WTC11 (cell line): ENCODE data around the gene CALM3. TPM values are rescaled to one million over a fixed set of nuclear protein-coding genes. Genes with fewer than 3 reads are reported as not detected.

Experiments used
- ATAC-seq: fragments of 200-7000 bp; cut with Tn5 transposase; 2 replicates; pipeline ENCODE4 v1.10.0; 2021; ENCODE audit warnings: mild to moderate bottlenecking, moderate library complexity
- CTCF ChIA-PET: fragments of 300-600 bp; sonication (Branson Sonifier 250); formaldehyde crosslinking; loops from one replicate; lab custom pipeline; 2021; ENCODE audit warnings: antibody characterized with exemption; lab: Charles Lee
- POLR2A ChIA-PET: fragments of 350-600 bp; sonication (Branson Sonifier 250); formaldehyde crosslinking; loops from one replicate; lab custom pipeline; 2021; ENCODE audit warnings: antibody characterized with exemption; lab: Charles Lee
- DNase-seq: peaks from one replicate; pipeline ENCODE4 v3.0.0; 2021; ENCODE audit warnings: low spot score
- H3K27ac Mint-ChIP-seq: 2 replicates; pipeline ENCODE4 v1.8.0; 2021; ENCODE audit warnings: mixed read lengths
- H3K27me3 Mint-ChIP-seq: 2 replicates; pipeline ENCODE4 v1.8.0; 2021; ENCODE audit warnings: low read depth, mild to moderate bottlenecking, moderate library complexity, mixed read lengths
- H3K36me3 Mint-ChIP-seq: 2 replicates; pipeline ENCODE4 v1.8.0; 2021; ENCODE audit warnings: mixed read lengths
- H3K4me1 Mint-ChIP-seq: 2 replicates; pipeline ENCODE4 v1.8.0; 2022; ENCODE audit warnings: mixed read lengths
- H3K4me3 Mint-ChIP-seq: 2 replicates; pipeline ENCODE4 v1.8.0; 2021; ENCODE audit warnings: mild to moderate bottlenecking, moderate library complexity, mixed read lengths
- H3K9me3 Mint-ChIP-seq: 2 replicates; pipeline ENCODE4 v1.8.0; 2021; ENCODE audit warnings: mixed read lengths
- ATF2 ChIP-seq: sonication (generic); formaldehyde crosslinking; IDR thresholded peaks from 2 replicates; pipeline ENCODE4 v1.8.1; 2022; ENCODE audit warnings: low read depth, missing genetic modification reagents, borderline replicate concordance
- ATF6 ChIP-seq: sonication (generic); formaldehyde crosslinking; IDR thresholded peaks from 2 replicates; pipeline ENCODE4 v1.8.1; 2023; ENCODE audit warnings: mild to moderate bottlenecking, missing genetic modification reagents
- E2F5 ChIP-seq: sonication (generic); formaldehyde crosslinking; IDR thresholded peaks from 2 replicates; pipeline ENCODE4 v1.8.1; 2022; ENCODE audit warnings: mild to moderate bottlenecking, moderate library complexity, missing genetic modification reagents
- ELF4 ChIP-seq: sonication (generic); formaldehyde crosslinking; IDR thresholded peaks from 2 replicates; pipeline ENCODE4 v1.8.1; 2022; ENCODE audit warnings: low read depth, mild to moderate bottlenecking, moderate library complexity, missing genetic modification reagents
- EMX1 ChIP-seq: fragments of 250-450 bp; sonication (Bioruptor Pico); IDR thresholded peaks from 2 replicates; pipeline ENCODE4 v1.8.0; 2021; ENCODE audit warnings: mild to moderate bottlenecking
- FOXJ3 ChIP-seq: sonication (generic); formaldehyde crosslinking; IDR thresholded peaks from 2 replicates; pipeline ENCODE4 v1.9.0; 2021; ENCODE audit warnings: missing genetic modification reagents, mild to moderate bottlenecking, borderline replicate concordance
- FOXK1 ChIP-seq: sonication (generic); formaldehyde crosslinking; IDR thresholded peaks from 2 replicates; pipeline ENCODE4 v1.8.0; 2022; ENCODE audit warnings: mild to moderate bottlenecking, moderate library complexity, missing genetic modification reagents
- HMGXB4 ChIP-seq: sonication (generic); formaldehyde crosslinking; IDR thresholded peaks from 2 replicates; pipeline ENCODE4 v1.8.1; 2023; ENCODE audit warnings: mild to moderate bottlenecking, moderate library complexity, missing genetic modification reagents
- IRF1 ChIP-seq: sonication (generic); formaldehyde crosslinking; IDR thresholded peaks from 2 replicates; pipeline ENCODE4 v1.8.0; 2023; ENCODE audit warnings: missing genetic modification reagents
- MLX ChIP-seq: sonication (generic); formaldehyde crosslinking; IDR thresholded peaks from 2 replicates; pipeline ENCODE4 v1.8.1; 2023; ENCODE audit warnings: mild to moderate bottlenecking, missing genetic modification reagents, moderate library complexity
- MXD4 ChIP-seq: fragments of 250-450 bp; sonication (Bioruptor Pico); IDR thresholded peaks from 2 replicates; pipeline ENCODE4 v1.8.0; 2021; ENCODE audit warnings: mild to moderate bottlenecking, moderate library complexity, borderline replicate concordance
- SMAD4 ChIP-seq: sonication (generic); formaldehyde crosslinking; IDR thresholded peaks from 2 replicates; pipeline ENCODE4 v1.8.0; 2022; ENCODE audit warnings: mild to moderate bottlenecking, missing genetic modification reagents
- SP1 ChIP-seq: sonication (generic); formaldehyde crosslinking; conservative IDR thresholded peaks from 2 replicates; pipeline ENCODE4 v1.8.1; 2022; ENCODE audit warnings: missing genetic modification reagents
- STAT6 ChIP-seq: sonication (generic); formaldehyde crosslinking; conservative IDR thresholded peaks from 2 replicates; pipeline ENCODE4 v1.8.1; 2023; ENCODE audit warnings: mild to moderate bottlenecking, low read depth, missing genetic modification reagents, moderate library complexity
- TEAD1 ChIP-seq: sonication (generic); formaldehyde crosslinking; IDR thresholded peaks from 2 replicates; pipeline ENCODE4 v1.8.0; 2022; ENCODE audit warnings: mild to moderate bottlenecking, missing genetic modification reagents
- TP53 ChIP-seq: sonication (generic); formaldehyde crosslinking; IDR thresholded peaks from 2 replicates; pipeline ENCODE4 v1.8.1; 2023; ENCODE audit warnings: mild to moderate bottlenecking, missing genetic modification reagents
- USF1 ChIP-seq: sonication (generic); formaldehyde crosslinking; IDR thresholded peaks from 2 replicates; pipeline ENCODE4 v1.8.0; 2022; ENCODE audit warnings: mild to moderate bottlenecking, missing genetic modification reagents
- ZNF281 ChIP-seq: sonication (generic); formaldehyde crosslinking; IDR thresholded peaks from 2 replicates; pipeline ENCODE4 v1.8.0; 2023; ENCODE audit warnings: mild to moderate bottlenecking, missing genetic modification reagents
- ZNF317 ChIP-seq: sonication (generic); formaldehyde crosslinking; IDR thresholded peaks from 2 replicates; pipeline ENCODE4 v1.8.1; 2023; ENCODE audit warnings: low read depth, mild to moderate bottlenecking, moderate library complexity, missing genetic modification reagents, borderline replicate concordance
- ZNF396 ChIP-seq: fragments of 250-450 bp; sonication (Bioruptor Pico); IDR thresholded peaks from 2 replicates; pipeline ENCODE4 v1.8.0; 2021; ENCODE audit warnings: mild to moderate bottlenecking, moderate library complexity, borderline replicate concordance
- total RNA-seq: library from RNA; stranded (reverse); gene quantifications from 3 replicates; pipeline ENCODE4 v1.2.3, GENCODE V29; 2021

The CALM3 gene
- total RNA-seq, 1 experiment from 2014 or later, result 306 TPM

GRCh38 chr19:46571495-46571894 is 29.6 kb upstream of the CALM3 start (continued):
- TF ChIP-seq HMGXB4 (CRISPR knock-in tag) (no peak), ZNF396 (CRISPR knock-in tag) (no peak), TP53 (CRISPR knock-in tag) (no peak), E2F5 (CRISPR knock-in tag) (no peak), FOXK1 (CRISPR knock-in tag) (no peak), ZNF281 (no peak)
- TF ChIP-seq, all 79 proteins: peak for 0

- CTCF ChIA-PET, result interaction anchor here (0.6 to 1.5 kb wide), 4 partner anchors 31 to 77 kb away, joined by 3 to 5 read pairs (median 4); no protein-coding TSS in a partner anchor
- POLR2A ChIA-PET, result no interaction called here
- no peaks in the 10 kb centered on the region for H3K9me3 Mint-ChIP-seq
- no peaks in the 10 kb centered on the region for H3K36me3 Mint-ChIP-seq
- DNase-seq (no peak), ATAC-seq (no peak)
- H3K27ac Mint-ChIP-seq, result no peak overlapping the region; the same call in 1 of the 2 replicates
- no peak overlapping the region for H3K4me3 Mint-ChIP-seq
- H3K27me3 Mint-ChIP-seq, result peaks cover 10% of the 10 kb centered on the region
- H3K4me1 Mint-ChIP-seq, result peaks cover 6% of the 10 kb centered on the region; the same call in 1 of the 2 replicates
- TF ChIP-seq MLX (CRISPR knock-in tag) (no peak), SMAD4 (CRISPR knock-in tag) (no peak), STAT6 (no peak), SP1 (CRISPR knock-in tag) (no peak), MXD4 (CRISPR knock-in tag) (no peak), FOXK1 (CRISPR knock-in tag) (no peak), IRF1 (no peak), ELF4 (no peak), USF1 (CRISPR knock-in tag) (no peak), FOXJ3 (CRISPR knock-in tag) (no peak), TEAD1 (CRISPR knock-in tag) (no peak), ATF2 (CRISPR knock-in tag) (no peak), EMX1 (CRISPR knock-in tag) (no peak), ZNF317 (CRISPR knock-in tag) (no peak), ATF6 (CRISPR knock-in tag) (no peak)
Measured at GRCh38 chr19:46573679-46574498, 27.2 kb upstream of the CALM3 start.
